H4 (cell line): ENCODE measurements around the gene OR10A5. TPM values are rescaled to one million over a fixed set of nuclear protein-coding genes. Genes with fewer than 3 reads are reported as not detected.
"Not testable (repeated sequence)": the region's sequence is repeated elsewhere in the genome, so short reads cannot be mapped to it uniquely, and the experiment has no call there.

Source experiments
- DNase-seq: peaks from one replicate; pipeline ENCODE4 v3.0.0-alpha.2; 2015; ENCODE audit warnings: low spot score
- total RNA-seq: library from RNA; depleted of rRNA; stranded (reverse); fragments of >200 nt; shearing (Covaris generic); gene quantifications from 2 replicates; pipeline ENCODE4 v1.2.3, GENCODE V29; 2014; rRNA removed

OR10A5 gene
- not detected in 2 replicates for total RNA-seq

GRCh38 chr11:6845383-6845782, at the start of gene OR10A5:
Gene OR10A5, plus strand, starts transcription at chr11:6845683. Its CDS starts 0 bp downstream, at chr11:6845683.
- no peak for DNase-seq

GRCh38 chr11:6799402-6799801, 46.1 kb upstream of the OR10A5 start, which contains the start of gene OR6A2:
Gene OR6A2, minus strand, starts transcription at chr11:6799689. Its CDS starts 3,981 bp downstream, at chr11:6795708.
- no peak for DNase-seq

- DNase-seq = not testable (repeated sequence)
These were observed 44.4 kb upstream of the OR10A5 start for GRCh38 chr11:6801075-6801474.

- DNase-seq = peak; percentile 30
These were observed 33.0 kb upstream of the OR10A5 start for GRCh38 chr11:6812390-6813005.

GRCh38 chr11:6813656-6814055, 31.8 kb upstream of the OR10A5 start:
- no peak for DNase-seq

GRCh38 chr11:6817694-6818093, 27.8 kb upstream of the OR10A5 start:
- DNase-seq = no peak

GRCh38 chr11:6818967-6819366, 26.5 kb upstream of the OR10A5 start:
- no peak for DNase-seq

- no peak for DNase-seq
These were observed 21.2 kb upstream of the OR10A5 start for GRCh38 chr11:6824136-6824823.

- peak; percentile 67 for DNase-seq
These were observed 20.2 kb upstream of the OR10A5 start for GRCh38 chr11:6825231-6825744.

- no peak for DNase-seq
These were observed 17.4 kb upstream of the OR10A5 start for GRCh38 chr11:6828103-6828502.

GRCh38 chr11:6833356-6833755, 12.1 kb upstream of the OR10A5 start:
- no peak for DNase-seq

- DNase-seq = no peak
These were observed 11.5 kb upstream of the OR10A5 start for GRCh38 chr11:6834021-6834420.

- no peak for DNase-seq
These were observed 3.8 kb upstream of the OR10A5 start for GRCh38 chr11:6841694-6842093.

- no peak for DNase-seq
These were observed 1.8 kb upstream of the OR10A5 start for GRCh38 chr11:6843670-6844069.

- peak; percentile 27 for DNase-seq
These were observed 1.1 kb upstream of the OR10A5 start for GRCh38 chr11:6844356-6844755.

GRCh38 chr11:6850526-6850925, 5.0 kb downstream of the OR10A5 start:
- DNase-seq = no peak

GRCh38 chr11:6854801-6855200, 9.3 kb downstream of the OR10A5 start:
- not testable (repeated sequence) for DNase-seq

GRCh38 chr11:6855971-6856541, 10.6 kb downstream of the OR10A5 start:
- DNase-seq = peak; percentile 58

- no peak for DNase-seq
These were observed 11.4 kb downstream of the OR10A5 start for GRCh38 chr11:6856871-6857270.

GRCh38 chr11:6862961-6863360, 17.5 kb downstream of the OR10A5 start, which contains the start of gene OR10A2:
Gene OR10A2, plus strand, starts transcription at chr11:6863057. Its CDS starts 6,698 bp downstream, at chr11:6869755.
- no peak for DNase-seq

- no peak for DNase-seq
These were observed 19.0 kb downstream of the OR10A5 start for GRCh38 chr11:6864438-6864837.

- no peak for DNase-seq
These were observed 25.8 kb downstream of the OR10A5 start for GRCh38 chr11:6871278-6871677.

- DNase-seq = no peak
These were observed 30.3 kb downstream of the OR10A5 start for GRCh38 chr11:6875761-6876160.
